ENCODE data around the gene RIPK3.
A peak's percentile ranks its signal among the peaks of the same experiment; 100 is the strongest.

RIPK3 gene

GRCh38 chr14:24297190-24297964 is 42.4 kb downstream of the RIPK3 start:
- no peaks in the 10 kb centered on the region for H3K27me3 ChIP-seq (ENCODE audit: control insufficient read depth, insufficient read depth, low read length)
- H3K36me3 ChIP-seq (ENCODE audit: control insufficient read depth, insufficient read depth, low read length), result peaks cover 33% of the 10 kb centered on the region
- H3K4me1 ChIP-seq (ENCODE audit: control insufficient read depth, insufficient read depth, low read length), result peaks cover 10% of the 10 kb centered on the region; the same call in 1 of the 2 replicates
- H3K9ac ChIP-seq (ENCODE audit: low read depth, low read length), result no peak overlapping the region
- H3K4me3 ChIP-seq (ENCODE audit: low read depth, low read length), result no peak overlapping the region
- no peak overlapping the region for H3K27ac ChIP-seq (ENCODE audit: low read depth, low read length)
- H3K9me3 ChIP-seq (ENCODE audit: control insufficient read depth, insufficient read depth, low read length), result no peaks in the 10 kb centered on the region

DNA sequence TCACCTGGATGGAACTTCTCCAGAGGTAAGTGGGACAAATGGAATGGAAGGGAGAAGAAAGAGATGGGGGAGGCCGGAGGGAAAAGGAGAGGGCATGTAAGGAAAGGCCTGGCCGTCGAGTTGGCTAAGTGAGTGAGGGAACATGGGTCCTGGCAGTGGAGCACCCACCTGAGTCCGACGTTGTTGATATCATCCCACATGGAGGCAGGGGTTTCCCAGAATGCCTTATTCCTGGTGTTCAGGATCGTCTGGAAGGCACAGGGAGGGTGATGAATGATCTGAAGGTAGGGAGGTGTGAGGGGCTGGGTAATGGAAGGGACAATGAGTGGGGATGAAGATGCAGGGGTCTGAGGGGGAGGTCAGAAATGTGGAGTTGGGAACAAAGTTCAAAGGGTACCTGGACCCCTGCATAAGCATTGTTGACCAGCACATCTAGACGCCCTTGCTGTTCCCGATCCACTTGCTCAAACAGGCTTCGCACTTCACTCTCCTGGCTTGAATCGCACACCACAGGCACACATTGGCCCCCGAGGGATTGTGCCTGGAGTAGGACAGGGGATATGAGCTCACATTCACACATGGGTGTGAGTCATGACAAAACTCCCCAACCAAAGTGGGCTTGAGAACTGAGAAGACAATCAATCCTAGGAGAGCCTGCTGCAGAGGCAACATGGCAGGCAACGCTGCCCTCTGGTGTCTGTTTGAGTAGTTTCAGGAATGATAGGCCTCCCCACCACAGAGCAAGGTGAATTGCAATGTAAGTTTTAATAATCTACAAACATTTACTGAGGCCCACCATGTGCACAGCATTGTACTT is 43.2 kb downstream of the RIPK3 start:
- H3K36me3 ChIP-seq (ENCODE audit: control insufficient read depth, insufficient read depth, low read length), result peaks cover 30% of the 10 kb centered on the region
- peaks cover 10% of the 10 kb centered on the region; the same call in 1 of the 2 replicates for H3K4me1 ChIP-seq (ENCODE audit: control insufficient read depth, insufficient read depth, low read length)
- H3K27ac ChIP-seq (ENCODE audit: low read depth, low read length), result peak overlapping the region; percentile 36
- H3K4me3 ChIP-seq (ENCODE audit: low read depth, low read length), result no peak overlapping the region
- H3K9me3 ChIP-seq (ENCODE audit: control insufficient read depth, insufficient read depth, low read length), result no peaks in the 10 kb centered on the region
- no peaks in the 10 kb centered on the region for H3K27me3 ChIP-seq (ENCODE audit: control insufficient read depth, insufficient read depth, low read length)
- no peak overlapping the region for H3K9ac ChIP-seq (ENCODE audit: low read depth, low read length)

DNA sequence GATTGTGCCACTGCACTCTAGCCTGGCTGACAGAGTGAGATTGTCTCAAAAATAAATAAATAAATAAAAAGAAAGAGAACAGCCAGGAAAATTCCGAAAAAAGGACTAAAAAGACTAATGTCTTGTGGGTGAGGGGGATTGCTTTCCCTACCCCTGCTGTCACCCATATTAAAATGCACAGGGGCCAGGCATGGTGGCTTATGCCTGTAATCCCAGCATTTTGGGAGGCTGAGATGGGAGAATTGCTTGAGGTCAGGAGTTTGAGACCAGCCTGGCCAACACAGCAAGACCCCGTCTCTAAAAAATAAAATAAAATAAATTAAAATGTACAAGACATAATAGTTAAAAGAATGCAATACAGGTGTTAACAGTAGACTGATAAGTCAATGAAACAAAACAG is 46.3 kb downstream of the RIPK3 start:
- Histone ChIP-seq H3K36me3 (ENCODE audit: control insufficient read depth, insufficient read depth, low read length) (peaks cover 38% of the 10 kb centered on the region), H3K27me3 (ENCODE audit: control insufficient read depth, insufficient read depth, low read length) (no peaks in the 10 kb centered on the region), H3K4me1 (ENCODE audit: control insufficient read depth, insufficient read depth, low read length) (no peaks in the 10 kb centered on the region), H3K9ac (ENCODE audit: low read depth, low read length) (no peak overlapping the region), H3K9me3 (ENCODE audit: control insufficient read depth, insufficient read depth, low read length) (no peaks in the 10 kb centered on the region), H3K27ac (ENCODE audit: low read depth, low read length) (no peak overlapping the region), H3K4me3 (ENCODE audit: low read depth, low read length) (no peak overlapping the region)

DNA sequence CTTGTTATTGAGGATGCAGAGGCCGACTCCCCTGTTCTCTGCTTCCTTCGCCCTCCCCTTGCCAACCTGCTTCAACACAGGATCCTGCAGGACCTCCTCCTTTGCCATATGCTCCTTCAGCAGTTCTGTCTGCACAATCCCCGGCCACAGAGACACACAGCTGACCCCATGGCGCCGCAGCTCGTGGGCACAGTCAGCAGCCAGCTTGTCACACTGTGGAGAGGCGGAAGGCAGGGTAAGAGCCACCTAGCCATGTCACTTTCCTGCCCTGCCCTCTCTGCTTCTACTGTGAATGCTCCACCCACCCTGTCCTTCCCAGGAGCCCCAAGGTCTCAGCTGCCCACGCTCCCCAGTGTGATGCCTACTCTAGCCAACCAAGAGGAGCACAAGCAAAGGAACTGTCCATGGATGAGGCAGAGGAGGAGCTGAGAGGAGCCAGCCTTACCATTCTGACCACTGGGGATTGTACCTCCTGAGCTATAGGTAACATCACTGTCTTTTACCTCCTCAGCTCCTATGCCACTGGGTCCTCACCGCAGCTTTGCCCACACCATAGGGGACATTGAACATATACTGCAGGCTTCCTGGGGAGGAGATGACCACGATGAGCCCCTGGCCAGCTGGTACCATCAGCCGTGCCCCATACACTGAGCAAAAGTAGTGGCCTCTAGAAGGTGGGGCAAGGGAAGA is 47.5 kb downstream of the RIPK3 start:
- Histone ChIP-seq H3K27ac (ENCODE audit: low read depth, low read length) (no peak overlapping the region), H3K36me3 (ENCODE audit: control insufficient read depth, insufficient read depth, low read length) (peaks cover 38% of the 10 kb centered on the region), H3K4me1 (ENCODE audit: control insufficient read depth, insufficient read depth, low read length) (no peaks in the 10 kb centered on the region), H3K4me3 (ENCODE audit: low read depth, low read length) (no peak overlapping the region), H3K9me3 (ENCODE audit: control insufficient read depth, insufficient read depth, low read length) (no peaks in the 10 kb centered on the region), H3K27me3 (ENCODE audit: control insufficient read depth, insufficient read depth, low read length) (no peaks in the 10 kb centered on the region), H3K9ac (ENCODE audit: low read depth, low read length) (no peak overlapping the region)

- H3K27ac ChIP-seq (ENCODE audit: low read depth, low read length), result no peak overlapping the region
- peaks cover 38% of the 10 kb centered on the region for H3K36me3 ChIP-seq (ENCODE audit: control insufficient read depth, insufficient read depth, low read length)
- no peaks in the 10 kb centered on the region for H3K9me3 ChIP-seq (ENCODE audit: control insufficient read depth, insufficient read depth, low read length)
- H3K9ac ChIP-seq (ENCODE audit: low read depth, low read length), result no peak overlapping the region
- H3K4me1 ChIP-seq (ENCODE audit: control insufficient read depth, insufficient read depth, low read length), result no peaks in the 10 kb centered on the region
- no peaks in the 10 kb centered on the region for H3K27me3 ChIP-seq (ENCODE audit: control insufficient read depth, insufficient read depth, low read length)
- H3K4me3 ChIP-seq (ENCODE audit: low read depth, low read length), result no peak overlapping the region
Observed at GRCh38 chr14:24291446-24292117, 48.2 kb downstream of the RIPK3 start.

GRCh38 chr14:24290746-24291145 is 49.0 kb downstream of the RIPK3 start:
- Histone ChIP-seq H3K27ac (ENCODE audit: low read depth, low read length) (no peak overlapping the region), H3K9ac (ENCODE audit: low read depth, low read length) (no peak overlapping the region), H3K4me1 (ENCODE audit: control insufficient read depth, insufficient read depth, low read length) (no peaks in the 10 kb centered on the region), H3K9me3 (ENCODE audit: control insufficient read depth, insufficient read depth, low read length) (no peaks in the 10 kb centered on the region), H3K36me3 (ENCODE audit: control insufficient read depth, insufficient read depth, low read length) (peaks cover 31% of the 10 kb centered on the region), H3K4me3 (ENCODE audit: low read depth, low read length) (no peak overlapping the region), H3K27me3 (ENCODE audit: control insufficient read depth, insufficient read depth, low read length) (no peaks in the 10 kb centered on the region)

DNA sequence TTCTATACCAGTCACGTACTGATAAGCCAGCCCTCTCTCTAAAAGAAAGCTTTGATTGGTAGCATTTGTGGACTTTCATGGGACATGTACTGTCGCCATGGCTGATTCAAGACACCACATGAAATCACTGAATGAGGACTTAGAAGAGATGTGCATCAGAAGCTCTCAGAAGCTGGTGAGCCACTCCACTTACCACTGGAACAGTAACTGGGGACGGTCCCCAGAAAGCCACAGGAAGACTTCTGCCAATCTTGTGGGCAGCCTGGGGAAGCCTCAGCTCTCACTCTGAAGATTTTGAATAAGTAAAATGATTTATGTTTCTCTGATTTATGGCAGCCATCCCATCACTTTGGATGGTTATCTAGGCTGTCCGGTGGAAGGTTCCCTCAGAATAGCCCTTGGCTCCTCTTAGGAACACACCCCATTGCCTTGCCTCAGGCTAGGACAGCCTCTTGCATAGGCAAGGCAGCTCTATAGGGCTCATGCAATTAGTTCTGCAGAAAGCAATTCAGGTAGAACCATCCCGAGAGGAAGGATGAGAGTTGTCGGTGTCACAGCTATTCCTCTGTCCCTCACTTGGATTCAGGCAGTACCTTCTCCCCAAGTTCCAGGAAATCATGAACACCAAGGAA is 50.0 kb downstream of the RIPK3 start:
- Histone ChIP-seq H3K9ac (ENCODE audit: low read depth, low read length) (no peak overlapping the region), H3K4me3 (ENCODE audit: low read depth, low read length) (no peak overlapping the region), H3K9me3 (ENCODE audit: control insufficient read depth, insufficient read depth, low read length) (no peaks in the 10 kb centered on the region), H3K27ac (ENCODE audit: low read depth, low read length) (no peak overlapping the region), H3K4me1 (ENCODE audit: control insufficient read depth, insufficient read depth, low read length) (no peaks in the 10 kb centered on the region), H3K36me3 (ENCODE audit: control insufficient read depth, insufficient read depth, low read length) (peaks cover 26% of the 10 kb centered on the region), H3K27me3 (ENCODE audit: control insufficient read depth, insufficient read depth, low read length) (no peaks in the 10 kb centered on the region)

- no peak overlapping the region for H3K27ac ChIP-seq (ENCODE audit: low read depth, low read length)
- H3K4me1 ChIP-seq (ENCODE audit: control insufficient read depth, insufficient read depth, low read length), result no peaks in the 10 kb centered on the region
- no peak overlapping the region for H3K9ac ChIP-seq (ENCODE audit: low read depth, low read length)
- H3K27me3 ChIP-seq (ENCODE audit: control insufficient read depth, insufficient read depth, low read length), result no peaks in the 10 kb centered on the region
- H3K36me3 ChIP-seq (ENCODE audit: control insufficient read depth, insufficient read depth, low read length), result peaks cover 15% of the 10 kb centered on the region
- H3K9me3 ChIP-seq (ENCODE audit: control insufficient read depth, insufficient read depth, low read length), result no peaks in the 10 kb centered on the region
- no peak overlapping the region for H3K4me3 ChIP-seq (ENCODE audit: low read depth, low read length)
Observed at GRCh38 chr14:24286996-24287395, 52.8 kb downstream of the RIPK3 start.
